Calu3 (cell line): Measurements from ENCODE around the gene SSC4D. TPM values are rescaled to one million over a fixed set of nuclear protein-coding genes. Genes with fewer than 3 reads are reported as not detected.
A peak's percentile ranks its signal among the peaks of the same experiment; 100 is the strongest.

ENCODE experiments used
- BruUV-seq: library from RNA; stranded (reverse); fragments of 400-500 nt; replicated peaks from 2 replicates; lab custom pipeline; 2021; lab: Mats Ljungman, UMichigan
- CTCF ChIA-PET: fragments of 300-600 bp; sonication (Branson Sonifier 250); formaldehyde crosslinking; loops from one replicate; lab custom pipeline; 2022; ENCODE audit warnings: antibody characterized with exemption; lab: Charles Lee
- DNase-seq: peaks from one replicate; pipeline ENCODE4 v3.0.0; 2022
- H3K27ac Mint-ChIP-seq: one replicate; pipeline ENCODE4 v1.8.0; 2022; ENCODE audit warnings: mixed read lengths; ENCODE audit not compliant: unreplicated experiment
- H3K27me3 Mint-ChIP-seq: one replicate; pipeline ENCODE4 v1.8.0; 2022; ENCODE audit warnings: mixed read lengths; ENCODE audit not compliant: unreplicated experiment
- H3K36me3 Mint-ChIP-seq: one replicate; pipeline ENCODE4 v1.8.0; 2022; ENCODE audit warnings: mild to moderate bottlenecking, moderate library complexity, mixed read lengths; ENCODE audit not compliant: insufficient read depth, unreplicated experiment
- H3K4me1 Mint-ChIP-seq: one replicate; pipeline ENCODE4 v1.8.0; 2022; ENCODE audit warnings: mild to moderate bottlenecking, low read depth, mixed read lengths; ENCODE audit not compliant: unreplicated experiment
- H3K4me3 Mint-ChIP-seq: one replicate; pipeline ENCODE4 v1.8.0; 2022; ENCODE audit warnings: mild to moderate bottlenecking, low read depth, moderate library complexity, mixed read lengths; ENCODE audit not compliant: unreplicated experiment
- H3K9me3 Mint-ChIP-seq: one replicate; pipeline ENCODE4 v1.8.0; 2022; ENCODE audit warnings: low read depth, mixed read lengths; ENCODE audit not compliant: unreplicated experiment
- CTCF ChIP-seq: fragments of 200-600 bp; IDR thresholded peaks from one replicate; pipeline ENCODE4 v1.8.0; 2022; ENCODE audit warnings: antibody characterized with exemption; ENCODE audit not compliant: unreplicated experiment
- intact Hi-C: fragments of 100-400 bp; cut with micrococcal nuclease; formaldehyde crosslinking; loops from one replicate; pipeline ENCODE4 v1.10.0; 2022; ENCODE audit not compliant: unreplicated experiment
- total RNA-seq: library from RNA; stranded (reverse); gene quantifications from 2 replicates; pipeline ENCODE4 v1.2.3, GENCODE V29; 2022

The SSC4D gene
- total RNA-seq, 1 experiment from 2014 or later, result not detected

- peak overlapping the region; percentile 76 for H3K27ac Mint-ChIP-seq
- H3K27me3 Mint-ChIP-seq, result no peaks in the 10 kb centered on the region
- peak overlapping the region; percentile 90 for H3K4me3 Mint-ChIP-seq
- CTCF ChIA-PET, result interaction anchor here (0.8 to 1.0 kb wide), 3 partner anchors 18 to 52 kb away, joined by 3 to 4 read pairs (median 3); no protein-coding TSS in a partner anchor
- DNase-seq, result peak; percentile 95
- no peaks in the 10 kb centered on the region for H3K9me3 Mint-ChIP-seq
- H3K36me3 Mint-ChIP-seq, result peaks cover 52% of the 10 kb centered on the region
- BruUV-seq, result TSS peak; percentile 92
- H3K4me1 Mint-ChIP-seq, result peaks cover 17% of the 10 kb centered on the region
- TF ChIP-seq CTCF, result peak; percentile 27
- intact Hi-C loops, result no loop called here
Observed at GRCh38 chr7:76359111-76359977, 50.2 kb downstream of the SSC4D start.

GRCh38 chr7:76358481-76359110, 50.9 kb downstream of the SSC4D start, which contains the start of gene YWHAG:
Gene YWHAG, minus strand, starts transcription at chr7:76358991. Its CDS starts 183 bp downstream, at chr7:76358808.
- Mint-ChIP-seq H3K4me1 (peaks cover 11% of the 10 kb centered on the region), H3K4me3 (peak within 1 kb of the TSS; percentile 90), H3K27ac (peak within 1 kb of the TSS; percentile 91), H3K9me3 (no peaks in the 10 kb centered on the region), H3K36me3 (peaks cover 52% of the 10 kb centered on the region), H3K27me3 (no peaks in the 10 kb centered on the region)
- CTCF ChIA-PET, result no interaction called here
- DNase-seq, result peak; percentile 83
- no TSS peak for BruUV-seq
- intact Hi-C loops, result no loop called here
- no peak for TF ChIP-seq CTCF

GRCh38 chr7:76358011-76358480, 51.5 kb downstream of the SSC4D start:
- H3K4me1 Mint-ChIP-seq, result peaks cover 11% of the 10 kb centered on the region
- H3K27ac Mint-ChIP-seq, result peak overlapping the region; percentile 91
- peak overlapping the region; percentile 90 for H3K4me3 Mint-ChIP-seq
- no peak for TF ChIP-seq CTCF
- no peaks in the 10 kb centered on the region for H3K9me3 Mint-ChIP-seq
- no peaks in the 10 kb centered on the region for H3K27me3 Mint-ChIP-seq
- DNase-seq, result peak; percentile 49
- peaks cover 52% of the 10 kb centered on the region for H3K36me3 Mint-ChIP-seq
- intact Hi-C loops, result no loop called here
- BruUV-seq, result no TSS peak
- CTCF ChIA-PET, result interaction anchor here (0.6 kb wide), 1 partner anchor 81 kb away, joined by 5 read pairs; no protein-coding TSS in a partner anchor

- peak overlapping the region; percentile 91 for H3K27ac Mint-ChIP-seq
- no peak for TF ChIP-seq CTCF
- H3K27me3 Mint-ChIP-seq, result no peaks in the 10 kb centered on the region
- peaks cover 11% of the 10 kb centered on the region for H3K4me1 Mint-ChIP-seq
- CTCF ChIA-PET, result interaction anchor here (0.6 kb wide), 1 partner anchor 81 kb away, joined by 5 read pairs; no protein-coding TSS in a partner anchor
- no peaks in the 10 kb centered on the region for H3K9me3 Mint-ChIP-seq
- BruUV-seq, result TSS peak; percentile 49
- peak overlapping the region; percentile 90 for H3K4me3 Mint-ChIP-seq
- intact Hi-C loops, result no loop called here
- H3K36me3 Mint-ChIP-seq, result peaks cover 52% of the 10 kb centered on the region
- DNase-seq, result no peak
Observed at GRCh38 chr7:76357475-76358010, 52.0 kb downstream of the SSC4D start.
